ENCODE results near the gene TCEAL2. TPM values are rescaled to one million over a fixed set of nuclear protein-coding genes. Genes with fewer than 3 reads are reported as not detected.
"Not testable (repeated sequence)": the region's sequence is repeated elsewhere in the genome, so short reads cannot be mapped to it uniquely, and the experiment has no call there.

The TCEAL2 gene
- polyA plus RNA-seq, result 1 to 10 TPM; 1.6 to 1.7 (median 1.7) TPM

DNA sequence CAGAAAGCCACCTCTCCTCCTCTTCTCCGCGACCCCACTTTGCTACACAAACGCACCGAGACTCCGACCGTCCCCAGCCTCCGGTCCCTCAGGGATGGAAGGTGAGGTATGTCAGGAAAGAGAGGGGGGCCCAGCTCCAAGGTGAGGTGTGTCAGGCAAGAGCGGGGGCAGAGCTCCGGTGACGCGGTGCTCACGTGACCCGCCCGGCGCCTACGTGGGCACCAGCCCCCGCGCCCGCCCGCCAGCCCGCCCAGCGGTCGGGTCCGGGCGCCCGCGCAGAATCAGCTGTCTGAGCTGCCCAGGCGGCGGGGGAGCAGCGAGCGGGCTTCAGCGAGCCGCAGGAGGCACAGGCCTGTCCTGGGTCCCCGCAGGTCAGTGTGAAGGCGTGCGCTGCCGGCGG, at the start of gene TCEAL2:
TCEAL2 (plus strand) TSS at position 244 of the 400 bp plus-strand sequence. CDS start 1,152 bp downstream, outside the sequence.
- not testable (repeated sequence) for H3K27ac ChIP-seq (ENCODE audit: low read depth, low read length)
- 2 to 20% (median 4%) methylated on average over 5 to 33 of the region's 38 CpGs for WGBS, 3 donors

DNA sequence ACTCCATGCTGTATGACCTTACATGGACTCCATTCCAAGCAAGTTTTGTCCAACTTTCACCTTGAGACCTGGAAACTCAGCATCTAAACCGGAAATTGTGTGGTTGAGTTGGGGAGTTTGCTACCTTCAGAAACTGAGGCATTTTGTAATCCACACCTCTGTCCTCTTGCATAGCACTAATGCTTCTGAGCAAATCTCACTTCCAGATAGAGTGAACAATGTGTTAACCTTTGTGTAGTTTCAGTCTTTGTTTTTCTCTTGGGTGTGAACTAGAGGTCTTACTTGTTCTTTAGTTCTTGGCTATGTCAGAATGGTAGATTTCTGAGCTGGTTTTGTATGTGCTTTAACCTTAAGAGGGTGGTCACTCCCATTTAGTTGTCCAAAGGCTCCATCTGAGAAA, 48.1 kb upstream of the TCEAL2 start:
- 53 to 95% (median 87%) methylated on average over 1 of the region's 1 CpG for WGBS, 3 donors
- no peak overlapping the region for H3K27ac ChIP-seq (ENCODE audit: low read depth, low read length)

DNA sequence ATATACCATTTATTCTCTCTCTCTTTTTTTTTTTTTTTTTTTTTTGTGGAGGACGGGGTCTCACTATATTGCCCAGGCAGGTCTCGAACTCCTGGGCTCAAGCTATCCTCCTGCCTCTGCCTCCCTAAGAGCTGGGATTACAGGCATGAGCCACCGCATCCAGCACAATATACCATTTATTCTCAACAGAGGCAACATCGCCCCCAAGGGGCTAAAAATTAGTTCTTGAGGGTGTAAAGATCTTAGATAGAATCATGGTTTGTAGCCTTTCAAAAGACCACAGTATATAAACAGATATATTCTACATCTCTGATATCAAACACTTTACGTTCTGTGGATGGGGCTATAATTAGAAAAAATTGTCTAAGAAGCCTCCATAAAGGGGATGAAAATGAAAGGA, 39.8 kb upstream of the TCEAL2 start:
- no peak overlapping the region for H3K27ac ChIP-seq (ENCODE audit: low read depth, low read length)
- 23 to 46% (median 30%) methylated on average over 3 to 5 of the region's 5 CpGs for WGBS, 3 donors

DNA sequence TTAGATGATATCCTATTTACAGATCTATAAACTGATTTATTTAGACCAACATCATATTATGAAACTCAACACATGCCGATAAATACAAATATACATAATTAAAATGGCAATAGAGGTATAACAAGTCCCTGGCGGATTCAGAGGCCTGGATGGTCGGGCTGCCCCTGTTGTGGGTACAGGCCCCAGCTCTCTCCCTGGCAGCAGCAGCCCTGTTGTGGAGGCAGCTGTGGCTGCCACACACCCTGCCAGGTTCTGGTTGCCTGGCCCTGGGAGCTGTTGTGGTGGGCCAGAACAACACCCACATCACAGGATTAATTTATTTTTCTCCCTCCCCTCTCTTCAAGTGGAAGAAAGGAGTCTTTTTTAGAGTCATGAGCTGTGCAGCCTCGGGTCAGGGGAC, 12.1 kb upstream of the TCEAL2 start:
- H3K27ac ChIP-seq (ENCODE audit: low read depth, low read length), result no peak overlapping the region
- 67 to 92% (median 86%) methylated on average over 3 to 4 of the region's 4 CpGs for WGBS, 3 donors

DNA sequence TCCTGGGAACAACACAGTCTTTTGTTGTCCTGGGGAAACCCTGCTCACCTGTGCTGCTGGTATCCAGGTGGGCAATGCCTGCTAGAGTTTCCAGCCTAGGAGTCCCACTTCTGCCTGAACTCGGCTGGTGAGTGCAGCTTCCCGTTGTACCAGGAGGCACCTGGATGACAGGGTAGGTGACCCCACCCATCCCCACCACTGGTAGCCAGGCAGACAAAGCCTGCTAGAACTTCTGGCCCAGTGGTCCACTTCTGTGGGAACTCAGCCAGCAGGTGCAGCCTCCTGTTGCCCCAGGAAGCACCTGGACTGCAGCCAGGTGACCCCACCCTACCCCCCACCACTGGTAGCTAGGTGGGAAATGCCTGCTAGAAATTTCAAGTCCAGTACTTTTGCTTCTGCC, 9.7 kb upstream of the TCEAL2 start:
- whole genome bisulfite sequencing, 3 donors, result 50 to 79% (median 74%) methylated on average over 2 of the region's 2 CpGs

DNA sequence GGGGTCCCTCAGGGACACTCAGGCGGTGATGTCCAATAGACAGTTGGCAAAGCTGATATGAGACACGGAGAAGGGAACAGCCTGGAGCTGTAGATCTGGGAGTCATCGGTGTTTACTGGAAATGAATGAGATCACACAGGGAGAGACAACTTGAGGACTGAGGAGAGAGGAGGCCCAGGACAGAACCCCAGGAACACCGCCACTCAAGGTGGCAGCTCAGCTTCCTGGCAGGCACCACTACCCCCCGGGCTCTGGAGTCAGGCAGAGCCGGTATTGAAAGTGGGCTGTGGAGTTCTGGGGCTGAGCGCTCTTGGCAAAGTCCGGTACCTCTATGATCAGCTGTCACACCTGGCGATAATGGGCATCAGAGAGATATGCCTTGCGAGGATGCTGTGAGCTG, 465 bp upstream of the TCEAL2 start:
- WGBS, 3 donors, result 6 to 42% (median 10%) methylated on average over 6 to 8 of the region's 10 CpGs
- not testable (repeated sequence) for H3K27ac ChIP-seq (ENCODE audit: low read depth, low read length)

More for the DNA sequence above, 9.7 kb upstream of the TCEAL2 start:
- no peak overlapping the region for H3K27ac ChIP-seq (ENCODE audit: low read depth, low read length)

DNA sequence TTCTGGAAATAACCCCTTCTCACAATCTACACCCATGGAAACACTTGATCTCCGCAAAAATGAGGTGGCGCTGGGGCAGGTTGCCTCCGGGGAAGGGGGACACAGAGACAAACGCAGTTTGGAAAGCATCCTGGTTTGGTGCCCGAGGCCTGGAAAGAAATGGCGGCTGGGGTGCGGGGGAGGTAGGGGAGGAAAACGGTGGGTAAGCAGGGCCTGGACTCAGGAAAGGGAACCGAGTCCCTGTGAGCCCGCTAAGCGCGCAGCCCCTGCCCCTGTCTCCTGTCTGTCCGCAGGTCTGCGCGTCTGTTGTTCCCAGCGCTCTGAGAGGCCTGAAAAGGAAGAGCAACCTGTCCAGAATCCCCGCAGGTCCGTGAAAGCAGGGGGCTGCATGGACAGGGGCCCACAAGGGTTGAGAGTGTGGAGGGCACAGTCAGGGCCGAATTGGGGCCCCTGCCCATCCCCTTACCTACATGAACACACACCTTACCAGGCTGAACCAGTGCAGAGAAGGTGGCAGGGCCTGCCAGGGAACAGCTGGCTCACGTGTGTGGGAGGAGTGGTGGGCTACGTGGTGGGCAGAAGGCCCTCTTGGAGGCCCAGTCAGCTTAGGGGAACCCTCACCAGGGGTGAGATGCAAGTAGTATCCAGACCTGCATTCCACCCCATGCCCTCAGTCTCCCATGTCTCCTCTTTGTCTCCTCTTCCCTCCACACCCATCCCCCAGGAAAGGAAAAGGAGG, 770 bp downstream of the TCEAL2 start:
- 19 to 47% (median 30%) methylated on average over 16 to 21 of the region's 21 CpGs for WGBS, 3 donors
- H3K27ac ChIP-seq (ENCODE audit: low read depth, low read length), result not testable (repeated sequence)

DNA sequence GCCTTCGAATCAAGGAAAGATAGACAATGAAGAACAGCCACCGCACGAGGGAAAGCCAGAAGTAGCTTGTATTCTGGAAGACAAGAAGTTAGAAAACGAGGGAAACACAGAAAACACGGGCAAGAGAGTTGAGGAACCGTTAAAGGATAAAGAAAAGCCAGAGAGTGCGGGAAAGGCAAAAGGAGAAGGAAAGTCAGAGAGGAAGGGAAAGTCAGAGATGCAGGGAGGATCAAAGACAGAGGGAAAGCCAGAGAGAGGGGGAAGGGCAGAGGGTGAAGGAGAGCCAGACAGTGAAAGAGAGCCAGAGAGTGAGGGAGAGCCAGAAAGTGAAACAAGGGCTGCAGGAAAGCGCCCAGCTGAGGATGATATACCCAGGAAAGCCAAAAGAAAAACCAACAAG, 1.4 kb downstream of the TCEAL2 start:
- WGBS, 3 donors, result 40 to 59% (median 52%) methylated on average over 8 of the region's 8 CpGs

DNA sequence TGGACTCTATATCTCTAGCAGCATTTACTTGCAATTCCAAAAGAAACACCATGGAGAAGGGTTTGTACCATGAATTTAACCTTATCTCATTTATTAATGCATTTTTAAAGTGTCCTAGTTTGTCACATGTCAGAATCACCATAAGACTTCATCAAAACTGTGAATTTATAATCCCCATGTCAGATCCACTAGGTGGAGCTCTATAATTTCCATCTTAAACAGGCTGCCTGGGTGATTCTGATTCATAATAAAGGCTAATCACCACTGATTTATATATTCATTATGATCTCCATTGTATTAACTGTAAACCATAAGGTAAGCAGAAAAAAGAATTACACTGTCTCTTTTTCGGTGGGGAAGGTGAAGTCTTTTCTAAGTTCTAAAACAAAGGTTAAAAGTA, 4.0 kb downstream of the TCEAL2 start:
- no peak overlapping the region for H3K27ac ChIP-seq (ENCODE audit: low read depth, low read length)
- WGBS, 3 donors, result 38 to 77% (median 39%) methylated on average over 1 of the region's 1 CpG

More for the DNA sequence above, 1.4 kb downstream of the TCEAL2 start:
- no peak overlapping the region for H3K27ac ChIP-seq (ENCODE audit: low read depth, low read length)

DNA sequence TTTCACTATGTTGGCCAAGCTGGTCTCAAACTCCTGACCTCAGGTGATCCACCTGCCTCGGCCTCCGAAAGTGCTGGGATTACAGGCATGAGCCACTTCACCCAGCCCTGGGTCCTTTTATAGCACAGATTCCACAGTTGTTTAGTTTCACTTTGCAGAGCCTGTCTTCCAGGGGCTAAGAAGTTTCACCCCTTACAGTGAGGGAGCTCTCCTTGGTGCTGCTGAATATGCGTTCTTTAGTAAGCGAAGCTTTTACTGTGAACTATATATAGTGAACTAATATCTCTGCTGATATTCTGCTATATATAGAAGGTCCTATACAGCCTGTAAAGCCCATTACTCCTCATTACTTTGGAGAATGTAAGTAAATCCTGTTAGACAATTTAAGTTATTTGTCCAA, 12.6 kb downstream of the TCEAL2 start:
- 40 to 54% (median 47%) methylated on average over 4 of the region's 4 CpGs for WGBS, 3 donors

DNA sequence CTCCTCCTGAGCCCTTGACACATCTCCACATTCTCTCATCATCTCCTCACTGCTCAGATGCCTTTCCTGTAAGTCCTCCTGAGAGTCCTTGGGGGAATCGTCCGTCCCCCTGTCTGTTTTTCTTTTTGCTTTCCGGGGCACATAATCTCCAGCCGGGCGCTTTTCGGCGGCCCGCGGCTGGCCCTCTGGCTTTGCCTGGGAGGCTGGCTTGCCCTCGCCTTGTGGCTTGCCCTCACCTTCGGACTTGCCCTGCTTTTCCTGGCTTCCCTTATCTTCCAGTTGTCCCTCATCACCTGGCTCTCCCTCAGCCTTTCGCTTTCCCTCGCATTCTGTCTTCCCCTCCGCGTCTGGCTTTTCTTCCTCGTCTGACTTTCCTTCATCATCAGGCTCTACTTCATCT, 15.4 kb downstream of the TCEAL2 start:
- WGBS, 3 donors, result 60 to 64% (median 61%) methylated on average over 13 to 16 of the region's 16 CpGs
- H3K27ac ChIP-seq (ENCODE audit: low read depth, low read length), result not testable (repeated sequence)

More for the DNA sequence above, 12.6 kb downstream of the TCEAL2 start:
- H3K27ac ChIP-seq (ENCODE audit: low read depth, low read length), result no peak overlapping the region

DNA sequence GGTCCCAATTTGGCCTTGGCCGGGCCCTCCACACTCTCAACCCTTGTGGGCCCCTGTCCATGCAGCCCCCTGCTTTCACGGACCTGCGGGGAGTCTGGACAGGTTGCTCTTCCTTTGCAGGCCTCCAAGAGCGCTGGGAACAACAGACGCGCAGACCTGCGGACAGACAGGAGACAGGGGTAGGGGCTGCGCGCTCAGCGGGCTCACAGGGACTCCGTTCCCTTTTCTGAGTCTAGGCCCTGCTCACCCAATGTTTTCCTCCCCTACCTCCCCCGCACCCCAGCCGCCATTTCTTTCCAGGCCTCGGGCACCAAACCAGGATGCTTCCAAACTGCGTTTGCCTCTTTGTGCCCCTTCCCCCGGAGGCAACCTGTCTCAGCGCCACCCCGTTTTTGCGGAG, 16.2 kb downstream of the TCEAL2 start:
- 17 to 40% (median 33%) methylated on average over 15 to 19 of the region's 19 CpGs for WGBS, 3 donors

DNA sequence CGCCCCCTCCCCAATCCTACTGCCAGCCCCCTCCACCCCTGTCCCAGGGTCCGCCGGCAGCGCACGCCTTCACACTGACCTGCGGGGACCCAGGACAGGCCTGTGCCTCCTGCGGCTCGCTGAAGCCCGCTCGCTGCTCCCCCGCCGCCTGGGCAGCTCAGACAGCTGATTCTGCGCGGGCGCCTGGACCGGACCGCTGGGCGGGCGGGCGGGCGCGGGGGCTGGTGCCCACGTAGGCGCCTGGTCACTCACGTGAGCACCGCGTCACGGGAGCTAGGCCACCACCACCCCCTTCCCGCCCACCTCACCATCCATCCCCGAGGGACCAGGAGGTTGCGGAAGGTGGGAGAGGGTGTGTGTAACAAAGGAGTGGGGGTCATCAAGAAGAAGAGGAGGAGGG, 16.8 kb downstream of the TCEAL2 start, which contains the start of gene TCEAL6:
TCEAL6 (minus strand) TSS at position 208 of the 400 bp plus-strand sequence.
- not testable (repeated sequence) for H3K27ac ChIP-seq (ENCODE audit: low read depth, low read length)
- 0 to 19% (median 6%) methylated on average over 2 to 16 of the region's 31 CpGs for WGBS, 3 donors

More for the DNA sequence above, 16.2 kb downstream of the TCEAL2 start:
- not testable (repeated sequence) for H3K27ac ChIP-seq (ENCODE audit: low read depth, low read length)

DNA sequence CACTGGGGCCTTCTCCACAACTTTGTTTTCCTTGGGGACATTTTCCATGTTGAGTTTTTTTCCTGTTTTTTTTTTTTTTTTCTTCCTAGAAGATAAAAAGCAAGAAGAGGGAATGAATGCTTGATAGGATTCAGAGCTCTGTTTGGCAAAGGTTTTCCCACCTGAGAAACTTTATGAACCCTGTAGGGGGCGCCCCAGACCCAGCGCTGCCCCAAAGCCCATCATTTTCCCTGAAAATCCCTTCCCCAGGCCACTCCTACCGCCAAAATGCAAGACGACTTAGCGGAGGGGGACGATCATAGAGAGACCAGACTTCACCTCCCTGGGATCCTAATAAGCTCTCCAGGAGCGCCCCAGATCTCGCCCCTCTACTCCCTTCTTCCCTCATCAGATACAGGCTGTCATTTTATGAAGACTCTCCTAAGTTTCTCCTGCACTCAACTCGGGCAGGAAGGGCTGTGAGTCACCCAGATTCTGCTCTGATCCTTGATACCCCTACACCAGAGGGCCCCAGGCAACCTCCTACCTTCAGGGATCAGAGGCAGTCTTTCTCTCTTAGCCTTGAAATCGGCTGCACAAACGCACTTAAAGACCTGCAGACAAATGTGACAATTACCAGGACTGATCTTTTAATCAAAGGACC, 28.9 kb downstream of the TCEAL2 start:
- WGBS, 3 donors, result 8 to 15% (median 12%) methylated on average over 10 to 11 of the region's 11 CpGs

DNA sequence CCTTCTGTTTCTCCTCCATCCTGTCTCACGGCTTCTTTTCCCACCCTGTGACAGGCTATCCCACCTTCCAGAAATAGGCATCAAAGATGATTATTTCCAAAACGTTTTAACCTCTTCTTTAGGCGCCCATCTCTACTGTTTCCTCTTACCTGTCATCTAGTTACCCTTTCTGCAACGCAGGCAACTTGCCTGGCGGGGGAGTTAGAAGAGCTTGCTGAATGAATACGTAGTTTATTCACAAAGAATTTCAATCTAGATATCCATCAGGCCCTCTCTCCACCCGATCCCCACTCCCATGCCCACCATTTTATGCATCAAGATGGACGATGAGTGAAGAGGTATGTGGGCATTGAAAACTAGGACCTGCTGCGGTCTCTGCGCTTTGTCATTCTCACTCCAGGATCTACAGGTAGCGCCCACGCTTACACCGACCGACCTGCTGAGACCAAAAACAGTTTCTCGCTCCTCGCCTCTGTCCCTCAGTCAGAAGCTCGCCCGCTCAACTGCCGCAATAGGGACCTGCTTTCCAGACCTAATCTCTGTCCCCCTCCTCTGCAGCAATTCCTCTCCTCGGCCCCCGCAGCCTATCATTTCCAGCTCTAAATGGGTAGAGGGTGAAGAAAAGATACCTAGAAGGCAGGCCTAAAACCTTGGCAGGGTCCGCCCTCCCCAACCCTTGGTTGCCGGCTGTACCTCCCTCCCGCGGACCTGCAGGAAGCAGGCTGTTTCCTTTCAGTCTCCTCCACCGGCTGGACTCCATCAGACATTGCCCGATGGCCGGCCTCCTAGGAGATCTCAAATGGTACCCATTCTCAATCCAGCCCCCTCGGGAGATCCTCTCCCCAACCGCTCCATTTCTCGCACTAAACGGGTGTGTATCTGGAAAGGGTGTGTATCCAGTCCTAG, 29.7 kb downstream of the TCEAL2 start:
- no peak overlapping the region for H3K27ac ChIP-seq (ENCODE audit: low read depth, low read length)
- WGBS, 3 donors, result 1 to 34% (median 2%) methylated on average over 27 to 32 of the region's 32 CpGs

More for the DNA sequence above, 28.9 kb downstream of the TCEAL2 start:
- H3K27ac ChIP-seq (ENCODE audit: low read depth, low read length), result no peak overlapping the region

DNA sequence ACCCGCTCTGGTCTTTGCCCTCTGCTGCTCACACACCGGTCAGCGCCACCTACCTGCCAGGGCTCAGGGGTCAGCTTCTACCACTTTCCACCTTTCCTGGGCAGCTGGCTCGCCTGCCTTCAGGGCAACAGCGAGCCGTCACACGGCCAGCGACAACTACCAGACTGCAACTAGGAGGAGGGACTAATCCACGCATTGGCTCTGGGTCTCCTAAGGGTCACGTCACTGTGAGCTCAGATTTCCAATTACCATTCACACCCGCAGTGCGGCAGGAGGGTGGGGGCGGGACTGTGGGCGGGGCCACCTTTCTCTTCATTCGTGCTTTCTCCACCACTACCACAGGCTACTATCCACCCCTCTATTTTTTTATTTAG, 30.3 kb downstream of the TCEAL2 start, which contains the start of gene BEX5:
BEX5 (minus strand) TSS at position 172 of the 374 bp plus-strand sequence. CDS start 1,712 bp downstream, outside the sequence.
- 0 to 23% (median 0%) methylated on average over 11 to 15 of the region's 15 CpGs for WGBS, 3 donors

More for the DNA sequence above, 30.3 kb downstream of the TCEAL2 start, which contains the start of gene BEX5:
- no peak within 1 kb of the TSS for H3K27ac ChIP-seq (ENCODE audit: low read depth, low read length)

Measured in adipose tissue (tissue), 3 donors.